WTC11 (cell line): ENCODE measurements around the gene STAB2. TPM values are rescaled to one million over a fixed set of nuclear protein-coding genes. Genes with fewer than 3 reads are reported as not detected.

Experiments
- ATAC-seq: fragments of 200-7000 bp; cut with Tn5 transposase; 2 replicates; pipeline ENCODE4 v1.10.0; 2021; ENCODE audit warnings: mild to moderate bottlenecking, moderate library complexity
- CTCF ChIA-PET: fragments of 300-600 bp; sonication (Branson Sonifier 250); formaldehyde crosslinking; loops from one replicate; lab custom pipeline; 2021; ENCODE audit warnings: antibody characterized with exemption; lab: Charles Lee
- POLR2A ChIA-PET: fragments of 350-600 bp; sonication (Branson Sonifier 250); formaldehyde crosslinking; loops from one replicate; lab custom pipeline; 2021; ENCODE audit warnings: antibody characterized with exemption; lab: Charles Lee
- DNase-seq: peaks from one replicate; pipeline ENCODE4 v3.0.0; 2021; ENCODE audit warnings: low spot score
- H3K27ac Mint-ChIP-seq: 2 replicates; pipeline ENCODE4 v1.8.0; 2021; ENCODE audit warnings: mixed read lengths
- H3K27me3 Mint-ChIP-seq: 2 replicates; pipeline ENCODE4 v1.8.0; 2021; ENCODE audit warnings: low read depth, mild to moderate bottlenecking, moderate library complexity, mixed read lengths
- H3K36me3 Mint-ChIP-seq: 2 replicates; pipeline ENCODE4 v1.8.0; 2021; ENCODE audit warnings: mixed read lengths
- H3K4me1 Mint-ChIP-seq: 2 replicates; pipeline ENCODE4 v1.8.0; 2022; ENCODE audit warnings: mixed read lengths
- H3K4me3 Mint-ChIP-seq: 2 replicates; pipeline ENCODE4 v1.8.0; 2021; ENCODE audit warnings: mild to moderate bottlenecking, moderate library complexity, mixed read lengths
- H3K9me3 Mint-ChIP-seq: 2 replicates; pipeline ENCODE4 v1.8.0; 2021; ENCODE audit warnings: mixed read lengths
- ATF1 ChIP-seq: sonication (generic); formaldehyde crosslinking; IDR thresholded peaks from 2 replicates; pipeline ENCODE4 v1.8.1; 2023; ENCODE audit warnings: mild to moderate bottlenecking, moderate library complexity, missing genetic modification reagents
- EMX1 ChIP-seq: fragments of 250-450 bp; sonication (Bioruptor Pico); IDR thresholded peaks from 2 replicates; pipeline ENCODE4 v1.8.0; 2021; ENCODE audit warnings: mild to moderate bottlenecking
- ESRRA ChIP-seq: sonication (generic); formaldehyde crosslinking; IDR thresholded peaks from 2 replicates; pipeline ENCODE4 v1.8.1; 2022; ENCODE audit warnings: mild to moderate bottlenecking, missing genetic modification reagents, borderline replicate concordance
- GRHL2 ChIP-seq: fragments of 250-450 bp; sonication (Bioruptor Pico); IDR thresholded peaks from 2 replicates; pipeline ENCODE4 v1.8.0; 2022; ENCODE audit warnings: mild to moderate bottlenecking, moderate library complexity; ENCODE audit not compliant: insufficient replicate concordance, severe bottlenecking
- HMGA2 ChIP-seq: fragments of 250-450 bp; sonication (Bioruptor Pico); IDR thresholded peaks from 2 replicates; pipeline ENCODE4 v1.4.0; 2021; ENCODE audit warnings: mild to moderate bottlenecking, moderate library complexity
- IRF2 ChIP-seq: sonication (generic); formaldehyde crosslinking; IDR thresholded peaks from 2 replicates; pipeline ENCODE4 v1.8.0; 2022; ENCODE audit warnings: low read depth, missing genetic modification reagents, borderline replicate concordance
- SP1 ChIP-seq: sonication (generic); formaldehyde crosslinking; conservative IDR thresholded peaks from 2 replicates; pipeline ENCODE4 v1.8.1; 2022; ENCODE audit warnings: missing genetic modification reagents
- TCF7 ChIP-seq: sonication (generic); formaldehyde crosslinking; IDR thresholded peaks from 2 replicates; pipeline ENCODE4 v1.8.0; 2022; ENCODE audit warnings: mild to moderate bottlenecking, low read depth, missing genetic modification reagents, moderate library complexity
- total RNA-seq: library from RNA; stranded (reverse); gene quantifications from 3 replicates; pipeline ENCODE4 v1.2.3, GENCODE V29; 2021
- TF ChIP-seq, protein P1 (sequence below): sonication (generic); formaldehyde crosslinking; IDR thresholded peaks from 2 replicates; pipeline ENCODE4 v1.8.0; 2022; ENCODE audit warnings: missing genetic modification reagents
- TF ChIP-seq, protein P2 (sequence below): sonication (generic); formaldehyde crosslinking; IDR thresholded peaks from 2 replicates; pipeline ENCODE4 v1.8.0; 2022; ENCODE audit warnings: mild to moderate bottlenecking, missing genetic modification reagents
- TF ChIP-seq, protein P3 (sequence below): sonication (generic); formaldehyde crosslinking; IDR thresholded peaks from 2 replicates; pipeline ENCODE4 v1.8.1; 2023; ENCODE audit warnings: mild to moderate bottlenecking, missing genetic modification reagents
- TF ChIP-seq, protein P4 (sequence below): fragments of 250-450 bp; sonication (Bioruptor Pico); IDR thresholded peaks from 2 replicates; pipeline ENCODE4 v1.9.0; 2021; ENCODE audit warnings: mild to moderate bottlenecking, borderline replicate concordance
- TF ChIP-seq, protein P5 (sequence below): fragments of 250-450 bp; sonication (Bioruptor Pico); IDR thresholded peaks from 2 replicates; pipeline ENCODE4 v1.9.0; 2021; ENCODE audit warnings: moderate library complexity, mild to moderate bottlenecking, inconsistent platforms, borderline replicate concordance
- TF ChIP-seq, protein P6 (sequence below): sonication (generic); formaldehyde crosslinking; IDR thresholded peaks from 2 replicates; pipeline ENCODE4 v1.8.0; 2022; ENCODE audit warnings: mild to moderate bottlenecking, missing genetic modification reagents

STAB2 gene
- total RNA-seq, 1 experiment from 2014 or later: 0.48 TPM

DNA sequence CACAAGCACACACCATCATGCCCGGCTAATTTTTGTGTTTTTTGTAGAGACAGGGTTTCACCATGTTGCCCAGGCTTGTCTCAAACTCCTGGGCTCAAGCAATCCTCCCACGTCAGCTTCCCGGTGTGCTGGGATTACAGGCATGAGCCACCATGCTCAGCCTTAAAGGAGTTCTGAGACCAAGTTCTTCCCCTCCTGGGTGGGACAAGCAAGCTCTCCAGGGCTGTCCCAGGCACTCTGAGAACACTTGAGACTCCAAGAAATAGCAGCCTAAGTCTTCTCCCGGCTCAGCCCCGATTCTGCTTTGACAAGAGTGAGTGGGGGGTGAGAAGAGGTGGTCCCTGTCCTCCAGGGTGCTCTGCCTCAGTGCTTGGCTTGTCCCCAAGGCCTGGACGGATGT, 86.4 kb downstream of the STAB2 start:
- Mint-ChIP-seq H3K9me3 (no peaks in the 10 kb centered on the region), H3K4me3 (no peak overlapping the region), H3K27me3 (no peaks in the 10 kb centered on the region), H3K36me3 (no peaks in the 10 kb centered on the region), H3K4me1 (peaks cover 43% of the 10 kb centered on the region), H3K27ac (no peak overlapping the region)
- DNase-seq: no peak
- TF ChIP-seq, protein P1, sequence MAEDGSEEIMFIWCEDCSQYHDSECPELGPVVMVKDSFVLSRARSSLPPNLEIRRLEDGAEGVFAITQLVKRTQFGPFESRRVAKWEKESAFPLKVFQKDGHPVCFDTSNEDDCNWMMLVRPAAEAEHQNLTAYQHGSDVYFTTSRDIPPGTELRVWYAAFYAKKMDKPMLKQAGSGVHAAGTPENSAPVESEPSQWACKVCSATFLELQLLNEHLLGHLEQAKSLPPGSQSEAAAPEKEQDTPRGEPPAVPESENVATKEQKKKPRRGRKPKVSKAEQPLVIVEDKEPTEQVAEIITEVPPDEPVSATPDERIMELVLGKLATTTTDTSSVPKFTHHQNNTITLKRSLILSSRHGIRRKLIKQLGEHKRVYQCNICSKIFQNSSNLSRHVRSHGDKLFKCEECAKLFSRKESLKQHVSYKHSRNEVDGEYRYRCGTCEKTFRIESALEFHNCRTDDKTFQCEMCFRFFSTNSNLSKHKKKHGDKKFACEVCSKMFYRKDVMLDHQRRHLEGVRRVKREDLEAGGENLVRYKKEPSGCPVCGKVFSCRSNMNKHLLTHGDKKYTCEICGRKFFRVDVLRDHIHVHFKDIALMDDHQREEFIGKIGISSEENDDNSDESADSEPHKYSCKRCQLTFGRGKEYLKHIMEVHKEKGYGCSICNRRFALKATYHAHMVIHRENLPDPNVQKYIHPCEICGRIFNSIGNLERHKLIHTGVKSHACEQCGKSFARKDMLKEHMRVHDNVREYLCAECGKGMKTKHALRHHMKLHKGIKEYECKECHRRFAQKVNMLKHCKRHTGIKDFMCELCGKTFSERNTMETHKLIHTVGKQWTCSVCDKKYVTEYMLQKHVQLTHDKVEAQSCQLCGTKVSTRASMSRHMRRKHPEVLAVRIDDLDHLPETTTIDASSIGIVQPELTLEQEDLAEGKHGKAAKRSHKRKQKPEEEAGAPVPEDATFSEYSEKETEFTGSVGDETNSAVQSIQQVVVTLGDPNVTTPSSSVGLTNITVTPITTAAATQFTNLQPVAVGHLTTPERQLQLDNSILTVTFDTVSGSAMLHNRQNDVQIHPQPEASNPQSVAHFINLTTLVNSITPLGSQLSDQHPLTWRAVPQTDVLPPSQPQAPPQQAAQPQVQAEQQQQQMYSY (CRISPR knock-in tag): no peak
- TF ChIP-seq ESRRA (CRISPR knock-in tag) (no peak), GRHL2 (CRISPR knock-in tag) (no peak), SP1 (CRISPR knock-in tag) (no peak), ATF1 (CRISPR knock-in tag) (no peak), HMGA2 (CRISPR knock-in tag) (no peak), TCF7 (CRISPR knock-in tag) (no peak), EMX1 (CRISPR knock-in tag) (no peak), IRF2 (CRISPR knock-in tag) (no peak)
- TF ChIP-seq, protein P2, sequence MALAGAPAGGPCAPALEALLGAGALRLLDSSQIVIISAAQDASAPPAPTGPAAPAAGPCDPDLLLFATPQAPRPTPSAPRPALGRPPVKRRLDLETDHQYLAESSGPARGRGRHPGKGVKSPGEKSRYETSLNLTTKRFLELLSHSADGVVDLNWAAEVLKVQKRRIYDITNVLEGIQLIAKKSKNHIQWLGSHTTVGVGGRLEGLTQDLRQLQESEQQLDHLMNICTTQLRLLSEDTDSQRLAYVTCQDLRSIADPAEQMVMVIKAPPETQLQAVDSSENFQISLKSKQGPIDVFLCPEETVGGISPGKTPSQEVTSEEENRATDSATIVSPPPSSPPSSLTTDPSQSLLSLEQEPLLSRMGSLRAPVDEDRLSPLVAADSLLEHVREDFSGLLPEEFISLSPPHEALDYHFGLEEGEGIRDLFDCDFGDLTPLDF (CRISPR knock-in tag): no peak
- TF ChIP-seq, protein P3, sequence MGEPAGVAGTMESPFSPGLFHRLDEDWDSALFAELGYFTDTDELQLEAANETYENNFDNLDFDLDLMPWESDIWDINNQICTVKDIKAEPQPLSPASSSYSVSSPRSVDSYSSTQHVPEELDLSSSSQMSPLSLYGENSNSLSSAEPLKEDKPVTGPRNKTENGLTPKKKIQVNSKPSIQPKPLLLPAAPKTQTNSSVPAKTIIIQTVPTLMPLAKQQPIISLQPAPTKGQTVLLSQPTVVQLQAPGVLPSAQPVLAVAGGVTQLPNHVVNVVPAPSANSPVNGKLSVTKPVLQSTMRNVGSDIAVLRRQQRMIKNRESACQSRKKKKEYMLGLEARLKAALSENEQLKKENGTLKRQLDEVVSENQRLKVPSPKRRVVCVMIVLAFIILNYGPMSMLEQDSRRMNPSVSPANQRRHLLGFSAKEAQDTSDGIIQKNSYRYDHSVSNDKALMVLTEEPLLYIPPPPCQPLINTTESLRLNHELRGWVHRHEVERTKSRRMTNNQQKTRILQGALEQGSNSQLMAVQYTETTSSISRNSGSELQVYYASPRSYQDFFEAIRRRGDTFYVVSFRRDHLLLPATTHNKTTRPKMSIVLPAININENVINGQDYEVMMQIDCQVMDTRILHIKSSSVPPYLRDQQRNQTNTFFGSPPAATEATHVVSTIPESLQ (CRISPR knock-in tag): no peak
- TF ChIP-seq, protein P4, sequence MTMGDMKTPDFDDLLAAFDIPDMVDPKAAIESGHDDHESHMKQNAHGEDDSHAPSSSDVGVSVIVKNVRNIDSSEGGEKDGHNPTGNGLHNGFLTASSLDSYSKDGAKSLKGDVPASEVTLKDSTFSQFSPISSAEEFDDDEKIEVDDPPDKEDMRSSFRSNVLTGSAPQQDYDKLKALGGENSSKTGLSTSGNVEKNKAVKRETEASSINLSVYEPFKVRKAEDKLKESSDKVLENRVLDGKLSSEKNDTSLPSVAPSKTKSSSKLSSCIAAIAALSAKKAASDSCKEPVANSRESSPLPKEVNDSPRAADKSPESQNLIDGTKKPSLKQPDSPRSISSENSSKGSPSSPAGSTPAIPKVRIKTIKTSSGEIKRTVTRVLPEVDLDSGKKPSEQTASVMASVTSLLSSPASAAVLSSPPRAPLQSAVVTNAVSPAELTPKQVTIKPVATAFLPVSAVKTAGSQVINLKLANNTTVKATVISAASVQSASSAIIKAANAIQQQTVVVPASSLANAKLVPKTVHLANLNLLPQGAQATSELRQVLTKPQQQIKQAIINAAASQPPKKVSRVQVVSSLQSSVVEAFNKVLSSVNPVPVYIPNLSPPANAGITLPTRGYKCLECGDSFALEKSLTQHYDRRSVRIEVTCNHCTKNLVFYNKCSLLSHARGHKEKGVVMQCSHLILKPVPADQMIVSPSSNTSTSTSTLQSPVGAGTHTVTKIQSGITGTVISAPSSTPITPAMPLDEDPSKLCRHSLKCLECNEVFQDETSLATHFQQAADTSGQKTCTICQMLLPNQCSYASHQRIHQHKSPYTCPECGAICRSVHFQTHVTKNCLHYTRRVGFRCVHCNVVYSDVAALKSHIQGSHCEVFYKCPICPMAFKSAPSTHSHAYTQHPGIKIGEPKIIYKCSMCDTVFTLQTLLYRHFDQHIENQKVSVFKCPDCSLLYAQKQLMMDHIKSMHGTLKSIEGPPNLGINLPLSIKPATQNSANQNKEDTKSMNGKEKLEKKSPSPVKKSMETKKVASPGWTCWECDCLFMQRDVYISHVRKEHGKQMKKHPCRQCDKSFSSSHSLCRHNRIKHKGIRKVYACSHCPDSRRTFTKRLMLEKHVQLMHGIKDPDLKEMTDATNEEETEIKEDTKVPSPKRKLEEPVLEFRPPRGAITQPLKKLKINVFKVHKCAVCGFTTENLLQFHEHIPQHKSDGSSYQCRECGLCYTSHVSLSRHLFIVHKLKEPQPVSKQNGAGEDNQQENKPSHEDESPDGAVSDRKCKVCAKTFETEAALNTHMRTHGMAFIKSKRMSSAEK (CRISPR knock-in tag): no peak
- TF ChIP-seq, protein P5, sequence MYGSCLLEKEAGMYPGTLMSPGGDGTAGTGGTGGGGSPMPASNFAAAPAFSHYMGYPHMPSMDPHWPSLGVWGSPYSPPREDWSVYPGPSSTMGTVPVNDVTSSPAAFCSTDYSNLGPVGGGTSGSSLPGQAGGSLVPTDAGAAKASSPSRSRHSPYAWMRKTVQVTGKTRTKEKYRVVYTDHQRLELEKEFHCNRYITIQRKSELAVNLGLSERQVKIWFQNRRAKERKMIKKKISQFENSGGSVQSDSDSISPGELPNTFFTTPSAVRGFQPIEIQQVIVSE: no peak
- TF ChIP-seq, protein P6, sequence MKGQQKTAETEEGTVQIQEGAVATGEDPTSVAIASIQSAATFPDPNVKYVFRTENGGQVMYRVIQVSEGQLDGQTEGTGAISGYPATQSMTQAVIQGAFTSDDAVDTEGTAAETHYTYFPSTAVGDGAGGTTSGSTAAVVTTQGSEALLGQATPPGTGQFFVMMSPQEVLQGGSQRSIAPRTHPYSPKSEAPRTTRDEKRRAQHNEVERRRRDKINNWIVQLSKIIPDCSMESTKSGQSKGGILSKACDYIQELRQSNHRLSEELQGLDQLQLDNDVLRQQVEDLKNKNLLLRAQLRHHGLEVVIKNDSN: no peak
- no peak for ATAC-seq
- ChIA-PET POLR2A (interaction anchor here (0.5 kb wide), 1 partner anchor 41 kb away, joined by 4 read pairs; no protein-coding TSS in a partner anchor), CTCF (interaction anchor here (4.1 kb wide), 1 partner anchor 41 kb away, joined by 21 read pairs; no protein-coding TSS in a partner anchor)
